ENCODE measurements around the gene SVIL.

DNA sequence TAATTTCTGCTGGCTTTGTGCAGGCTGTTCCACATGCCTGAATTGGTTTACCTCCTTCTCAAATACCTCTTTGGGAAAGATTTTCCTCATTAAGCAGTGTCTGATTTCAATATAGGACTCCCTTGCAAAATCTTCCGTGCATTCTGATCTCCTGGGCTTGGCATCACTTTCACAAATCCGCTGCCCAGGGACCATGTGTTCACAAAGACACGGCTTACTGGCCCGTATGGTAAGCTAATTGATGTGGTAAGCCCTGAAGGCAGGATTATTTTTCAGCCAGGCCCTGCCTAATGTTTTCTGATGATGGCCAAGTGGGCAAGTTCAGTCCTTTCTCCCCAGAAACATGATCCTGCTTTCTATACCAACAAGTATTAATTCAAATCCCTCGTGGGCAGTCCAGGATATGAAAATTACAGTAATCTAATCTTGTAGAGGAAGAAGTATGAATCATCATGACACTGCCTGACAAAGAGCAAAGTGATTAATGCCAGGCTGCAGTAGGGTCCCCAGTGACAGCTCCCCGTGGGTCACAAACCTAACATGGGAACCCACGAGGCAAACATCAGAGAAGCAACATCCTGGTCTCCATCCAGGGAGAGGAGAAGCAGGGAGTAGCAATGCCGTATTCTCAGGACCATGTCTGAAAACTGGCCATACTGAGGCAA, 11.6 kb upstream of the SVIL start:
- TF ChIP-seq TAF1 (IDR thresholded peaks at IDR 0.05; ENCODE audit: low read depth, low read length): no peak
- TF ChIP-seq SPI1 (IDR thresholded peaks at IDR 0.05; ENCODE audit: low read depth, low read length): no peak
- no peak for TF ChIP-seq POLR2A (IDR thresholded peaks at IDR 0.05; ENCODE audit: low read depth, low read length)
- no peak for TF ChIP-seq POLR2AphosphoS5 (IDR thresholded peaks at IDR 0.05; ENCODE audit: low read depth, low read length)
- no peak for TF ChIP-seq POU2F2 (IDR thresholded peaks at IDR 0.05; ENCODE audit: low read depth, low read length)
